K562 (cell line): Measurements from ENCODE around the gene R3HDM2. TPM values are rescaled to one million over a fixed set of nuclear protein-coding genes. Genes with fewer than 3 reads are reported as not detected.

Experiments
- CCAR2 ChIP-seq: fragments of 200-400 bp; formaldehyde crosslinking; IDR thresholded peaks from 2 replicates; pipeline ENCODE4 v1.6.1; 2017; ENCODE audit warnings: mild to moderate bottlenecking, low read depth, low read length
- HDAC6 ChIP-seq: IDR thresholded peaks from 2 replicates; pipeline ENCODE4 v1.6.1; 2012; ENCODE audit warnings: low read depth, mild to moderate bottlenecking, control low read depth, inconsistent platforms, low read length, moderate library complexity
- HOXB6 ChIP-seq: fragments of 250-450 bp; sonication (Bioruptor Pico); IDR thresholded peaks from 2 replicates; pipeline ENCODE4 v1.5.1; 2022; ENCODE audit warnings: mild to moderate bottlenecking, borderline replicate concordance
- IRF9 ChIP-seq: fragments of 450-650 bp; IDR thresholded peaks from 2 replicates; pipeline ENCODE4 v1.6.1; 2016; ENCODE audit warnings: missing biosample characterization, missing genetic modification characterization
- KDM5B ChIP-seq: fragments of 200-600 bp; sonication (generic); IDR thresholded peaks from 2 replicates; pipeline ENCODE4 v1.6.1; 2012; ENCODE audit warnings: low read depth, mild to moderate bottlenecking, moderate library complexity, low read length, control low read depth, inconsistent platforms; ENCODE audit not compliant: insufficient replicate concordance
- MLX ChIP-seq, 2 experiments: fragments of 450-650 bp in 1 of 2; sonication (generic) in 1 of 2; formaldehyde crosslinking; conservative IDR thresholded peaks; 2 replicates each; pipeline versions ENCODE4 v1.4.0 to v1.8.1; 2020 to 2022; ENCODE audit warnings: mild to moderate bottlenecking in 1 of 2, missing genetic modification reagents in 1 of 2
- NR2C1 ChIP-seq, 2 experiments: fragments of 450-650 bp; IDR thresholded peaks; 2 replicates each; pipeline ENCODE4 v1.6.1; 2017; ENCODE audit warnings: mild to moderate bottlenecking in 2 of 2, antibody characterized with exemption in 1 of 2, inconsistent platforms in 1 of 2, missing compliant biosample characterization in 1 of 2, missing genetic modification characterization in 1 of 2
- POLR2G ChIP-seq: fragments of 200-400 bp; formaldehyde crosslinking; IDR thresholded peaks from 2 replicates; pipeline ENCODE4 v1.6.1; 2017; ENCODE audit warnings: low read depth, mild to moderate bottlenecking, antibody characterized with exemption, low read length, moderate library complexity
- RAD21 ChIP-seq, 2 experiments: fragments of 250-450 bp in 1 of 2; fragments of 450-650 bp in 1 of 2; sonication (Bioruptor Pico) in 1 of 2; formaldehyde crosslinking in 1 of 2; IDR thresholded peaks in 1 of 2; conservative IDR thresholded peaks in 1 of 2; 2 replicates each; pipeline versions ENCODE4 v1.4.0 to v1.8.0; 2020 to 2022; ENCODE audit warnings: mild to moderate bottlenecking in 2 of 2, moderate library complexity in 1 of 2
- SMAD2 ChIP-seq: fragments of 150-350 bp; IDR thresholded peaks from 2 replicates; pipeline ENCODE4 v1.6.1; 2014; ENCODE audit warnings: low read depth, mild to moderate bottlenecking, low read length
- SMARCB1 ChIP-seq: IDR thresholded peaks from 2 replicates; pipeline ENCODE4 v1.6.1; 2011; ENCODE audit warnings: improper control_type of control experiment, low read depth; ENCODE audit not compliant: insufficient read length
- SRF ChIP-seq, 2 experiments: fragments of 250-450, 450-650 bp in 1 of 2; sonication (Bioruptor Pico) in 1 of 2; sonication (generic) in 1 of 2; formaldehyde crosslinking; IDR thresholded peaks; 2 replicates each; pipeline versions ENCODE4 v1.5.0 to v1.5.1; 2020 to 2022; ENCODE audit warnings: mild to moderate bottlenecking in 1 of 2, missing genetic modification reagents in 1 of 2
- TEAD1 ChIP-seq, 2 experiments: fragments of 450-650 bp in 1 of 2; sonication (generic) in 1 of 2; formaldehyde crosslinking; IDR thresholded peaks; 2 replicates each; pipeline versions ENCODE4 v1.4.0 to v1.8.0; 2020 to 2022; ENCODE audit warnings: mild to moderate bottlenecking in 2 of 2, missing genetic modification reagents in 1 of 2
- TSHZ1 ChIP-seq: fragments of 250-450 bp; sonication (Bioruptor Pico); IDR thresholded peaks from 2 replicates; pipeline ENCODE4 v1.4.0; 2020; ENCODE audit warnings: mild to moderate bottlenecking, moderate library complexity
- ZBTB5 ChIP-seq: fragments of 450-650 bp; IDR thresholded peaks from 2 replicates; pipeline ENCODE4 v1.6.1; 2017; ENCODE audit warnings: antibody characterized with exemption
- ZKSCAN8 ChIP-seq: fragments of 200-800 bp; sonication (Bioruptor generic); IDR thresholded peaks from 2 replicates; pipeline ENCODE4 v1.6.1; 2016; ENCODE audit warnings: missing genetic modification characterization, missing compliant biosample characterization
- ZNF395 ChIP-seq: fragments of 200-800 bp; sonication (Bioruptor generic); IDR thresholded peaks from 2 replicates; pipeline ENCODE4 v1.6.1; 2017; ENCODE audit warnings: missing genetic modification characterization, missing compliant biosample characterization
- polyA plus RNA-seq, 8 experiments: library from polyadenylated mRNA; depleted of rRNA in 4 of 8; stranded (reverse) in 5 of 8; unstranded in 3 of 8; fragments of >200 nt; fragmentation: Nextera tagmentation in 2 of 8; fragmentation: Illumina TruSeq in 1 of 8; extraction: Ambion mirVana in 2 of 8; extraction: Trizol in 1 of 8; gene quantifications; 2 replicates each; pipeline versions ENCODE4 v1.2.1 to v1.2.3, GENCODE V29; 2011 to 2014; ENCODE audit warnings: inconsistent platforms in 1 of 8, missing spikeins in 1 of 8
- total RNA-seq, 7 experiments: library from RNA; depleted of rRNA in 6 of 7; stranded (reverse); fragments of >200 nt in 6 of 7; fragmentation: Illumina TruSeq in 2 of 7; extraction: Trizol in 2 of 7; gene quantifications; 2 replicates each; pipeline versions ENCODE4 v1.2.1 to v1.2.3, GENCODE V29; 2011 to 2021; ENCODE audit warnings: low replicate concordance in 1 of 7

The R3HDM2 gene
- total and polyA plus RNA-seq, 9 of the 15 experiments (the other 6 are each of a cell fraction or from before 2014, with no cell fraction given) = 3.3 to 18.8 (median 9.0) TPM

GRCh38 chr12:57456145-57456700, 25.4 kb upstream of the R3HDM2 start (continued):
- no peak for TF ChIP-seq SMARCB1
- TF ChIP-seq POLR2G = peak; percentile 71
- no peak for TF ChIP-seq MLX (CRISPR knock-in tag; conservative IDR thresholded peaks at IDR 0.05)
- TF ChIP-seq ZBTB5 = no peak
- no peak for TF ChIP-seq ZNF395 (CRISPR knock-in tag)
- TF ChIP-seq TEAD1 (CRISPR knock-in tag; IDR thresholded peaks at IDR 0.05) = peak in 1 of 2 experiments; percentile 30; a peak in 1 of 4 replicates
- TF ChIP-seq KDM5B = no peak
- no peak for TF ChIP-seq HOXB6 (CRISPR knock-in tag)
- 0 out of 2 replicates have a peak, but pooled peaks have one; percentile 28 for TF ChIP-seq TSHZ1 (CRISPR knock-in tag)
- TF ChIP-seq RAD21 (CRISPR knock-in tag; conservative IDR thresholded peaks at IDR 0.05 in 1 of 2, IDR thresholded peaks at IDR 0.05 in 1 of 2) = peak; percentile 28 to 36; a peak in 3 of 4 replicates
- no peak for TF ChIP-seq SMAD2
- no peak for TF ChIP-seq IRF9 (tag)
- TF ChIP-seq CCAR2 = no peak
- no peak for TF ChIP-seq NR2C1 (IDR thresholded peaks at IDR 0.05)
- 0 out of 2 replicates have a peak, but pooled peaks have one; percentile 35 for TF ChIP-seq NR2C1 (tag; IDR thresholded peaks at IDR 0.05)
- no peak for TF ChIP-seq ZKSCAN8 (CRISPR knock-in tag)
- TF ChIP-seq HDAC6 = no peak
- TF ChIP-seq SRF (CRISPR knock-in tag; IDR thresholded peaks at IDR 0.05) = peak in 1 of 2 experiments; percentile 56; a peak in 1 of 4 replicates
